ENCODE data around the gene TUBB.
A peak's percentile ranks its signal among the peaks of the same experiment; 100 is the strongest.
"Not testable (repeated sequence)": the region's sequence is repeated elsewhere in the genome, so short reads cannot be mapped to it uniquely, and the experiment has no call there.

The TUBB gene

GRCh38 chr6:30720738-30721197 is 616 bp downstream of the TUBB start:
- no peak for TF ChIP-seq ZNF274 (IDR thresholded peaks at IDR 0.05; ENCODE audit: low read depth, low read length)
- peak overlapping the region; percentile 94 for H3K4me3 ChIP-seq (ENCODE audit: low read length)

DNA sequence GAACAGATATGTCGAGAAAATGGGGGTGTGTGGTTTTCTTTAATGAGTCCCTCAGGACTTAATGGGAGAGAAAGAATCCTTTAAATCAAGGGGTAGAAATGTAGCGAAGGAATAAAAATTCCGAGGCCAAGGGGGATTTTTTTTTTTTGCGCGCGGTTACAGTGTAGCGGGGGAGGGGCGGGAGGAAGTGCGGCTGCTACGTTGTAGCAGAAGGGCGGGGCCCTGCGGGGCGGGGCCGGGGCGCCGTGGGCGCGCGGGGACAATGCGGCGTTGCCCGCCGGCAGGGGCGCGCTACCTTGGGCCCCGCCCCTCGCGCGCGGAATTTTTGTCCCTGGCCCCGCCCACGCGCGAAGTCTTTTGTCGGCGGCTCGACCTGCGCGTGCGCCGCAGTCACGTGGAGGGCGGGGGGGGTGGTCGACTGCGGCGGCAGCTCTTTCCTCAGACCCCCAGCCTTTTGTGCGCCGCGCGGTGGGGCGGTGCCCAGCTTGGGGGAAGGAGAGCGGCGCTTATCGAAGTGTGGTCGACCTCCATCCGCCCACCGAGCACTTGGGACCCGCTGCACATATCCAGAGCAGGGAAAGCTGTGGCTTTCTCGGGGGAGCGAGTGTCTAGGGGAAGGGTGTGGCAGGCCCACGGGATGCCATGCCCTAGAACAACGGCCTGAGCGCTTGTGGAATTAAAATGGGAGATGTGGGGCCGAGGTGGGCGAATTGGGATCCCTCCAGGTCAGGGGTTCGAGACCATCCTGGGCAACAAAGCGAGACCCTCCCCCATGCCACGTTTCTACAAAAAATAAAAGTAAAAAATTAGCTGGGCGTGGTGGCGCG is 1.3 kb downstream of the TUBB start:
- peak overlapping the region; percentile 94 for H3K4me3 ChIP-seq (ENCODE audit: low read length)
- no peak for TF ChIP-seq ZNF274 (IDR thresholded peaks at IDR 0.05; ENCODE audit: low read depth, low read length)

DNA sequence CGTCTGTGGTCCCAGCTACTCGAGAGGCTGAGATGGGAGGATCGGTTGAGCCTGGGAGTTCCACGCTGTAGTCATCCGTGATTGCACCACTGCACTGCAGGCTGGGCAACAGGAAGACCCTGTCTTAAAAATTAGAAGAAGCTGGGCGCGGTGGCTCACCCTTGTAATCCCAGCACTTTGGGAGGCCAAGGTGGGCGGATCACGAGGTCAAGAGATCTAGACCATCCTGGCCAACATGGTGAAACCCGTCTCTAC is 1.8 kb downstream of the TUBB start:
- peak overlapping the region; percentile 86 for H3K4me3 ChIP-seq (ENCODE audit: low read length)

DNA sequence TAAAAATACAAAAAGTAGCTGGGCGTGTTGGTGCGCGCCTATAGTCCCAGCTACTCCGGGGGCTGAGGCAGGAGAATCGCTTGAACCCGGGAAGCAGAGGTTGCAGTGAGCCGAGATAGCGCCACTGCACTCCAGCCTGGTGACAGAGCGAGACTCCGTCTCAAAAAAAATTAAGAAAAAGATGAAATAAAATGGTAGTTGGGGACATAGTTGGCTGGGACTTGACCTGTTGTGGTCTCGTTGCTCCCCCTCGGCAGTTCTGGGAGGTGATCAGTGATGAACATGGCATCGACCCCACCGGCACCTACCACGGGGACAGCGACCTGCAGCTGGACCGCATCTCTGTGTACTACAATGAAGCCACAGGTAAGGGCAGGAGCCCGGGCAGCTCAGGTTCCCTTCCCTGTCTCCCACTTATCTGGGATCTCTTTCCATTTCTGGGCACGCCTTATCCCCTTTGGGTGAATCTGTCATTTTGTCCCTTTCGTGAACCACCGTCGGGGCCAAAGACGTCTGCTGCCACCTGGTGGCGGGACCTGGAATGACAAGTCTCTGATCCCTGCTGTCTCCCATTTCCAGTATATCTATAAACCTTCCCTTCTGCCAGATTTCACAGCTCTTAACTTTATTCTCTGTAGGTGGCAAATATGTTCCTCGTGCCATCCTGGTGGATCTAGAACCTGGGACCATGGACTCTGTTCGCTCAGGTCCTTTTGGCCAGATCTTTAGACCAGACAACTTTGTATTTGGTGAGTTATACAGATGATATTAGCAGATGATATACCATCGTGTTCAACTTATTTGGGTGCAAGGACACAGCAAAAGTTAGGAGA is 2.3 kb downstream of the TUBB start:
- TF ChIP-seq ZNF274 (IDR thresholded peaks at IDR 0.05; ENCODE audit: low read depth, low read length), result no peak
- peak overlapping the region; percentile 86 for H3K4me3 ChIP-seq (ENCODE audit: low read length)

DNA sequence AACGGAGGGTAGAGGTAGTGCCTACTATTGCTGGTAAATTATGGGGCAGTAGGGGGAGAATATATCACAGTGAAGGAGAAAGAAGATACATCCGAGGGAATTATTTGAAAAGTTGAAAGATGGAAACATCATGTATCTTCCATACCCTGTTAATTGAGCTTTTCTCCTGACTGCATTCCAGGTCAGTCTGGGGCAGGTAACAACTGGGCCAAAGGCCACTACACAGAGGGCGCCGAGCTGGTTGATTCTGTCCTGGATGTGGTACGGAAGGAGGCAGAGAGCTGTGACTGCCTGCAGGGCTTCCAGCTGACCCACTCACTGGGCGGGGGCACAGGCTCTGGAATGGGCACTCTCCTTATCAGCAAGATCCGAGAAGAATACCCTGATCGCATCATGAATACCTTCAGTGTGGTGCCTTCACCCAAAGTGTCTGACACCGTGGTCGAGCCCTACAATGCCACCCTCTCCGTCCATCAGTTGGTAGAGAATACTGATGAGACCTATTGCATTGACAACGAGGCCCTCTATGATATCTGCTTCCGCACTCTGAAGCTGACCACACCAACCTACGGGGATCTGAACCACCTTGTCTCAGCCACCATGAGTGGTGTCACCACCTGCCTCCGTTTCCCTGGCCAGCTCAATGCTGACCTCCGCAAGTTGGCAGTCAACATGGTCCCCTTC is 3.1 kb downstream of the TUBB start:
- H3K4me3 ChIP-seq (ENCODE audit: low read length), result peak overlapping the region; percentile 86; the same call in 1 of the 2 replicates

GRCh38 chr6:30723843-30724741 is 3.9 kb downstream of the TUBB start:
- not testable (repeated sequence) for H3K4me3 ChIP-seq (ENCODE audit: low read length)

DNA sequence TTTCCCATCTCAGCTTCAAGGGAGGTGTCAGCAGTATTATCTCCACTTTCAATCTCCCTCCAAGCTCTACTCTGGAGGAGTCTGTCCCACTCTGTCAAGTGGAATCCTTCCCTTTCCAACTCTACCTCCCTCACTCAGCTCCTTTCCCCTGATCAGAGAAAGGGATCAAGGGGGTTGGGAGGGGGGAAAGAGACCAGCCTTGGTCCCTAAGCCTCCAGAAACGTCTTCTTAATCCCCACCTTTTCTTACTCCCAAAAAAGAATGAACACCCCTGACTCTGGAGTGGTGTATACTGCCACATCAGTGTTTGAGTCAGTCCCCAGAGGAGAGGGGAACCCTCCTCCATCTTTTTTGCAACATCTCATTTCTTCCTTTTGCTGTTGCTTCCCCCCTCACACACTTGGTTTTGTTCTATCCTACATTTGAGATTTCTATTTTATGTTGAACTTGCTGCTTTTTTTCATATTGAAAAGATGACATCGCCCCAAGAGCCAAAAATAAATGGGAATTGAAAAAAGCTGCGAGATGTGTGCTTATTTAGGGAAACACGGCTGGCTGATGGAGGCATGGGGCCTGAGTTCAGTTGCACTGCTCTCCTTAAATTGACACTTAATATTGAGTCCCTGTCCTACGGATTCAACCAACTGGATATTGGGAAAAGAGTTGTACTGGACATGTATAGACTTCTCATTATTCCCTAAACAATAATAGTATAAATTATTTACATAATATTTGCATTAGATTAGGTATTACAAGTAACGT is 4.9 kb downstream of the TUBB start:
- TF ChIP-seq ZNF274 (IDR thresholded peaks at IDR 0.05; ENCODE audit: low read depth, low read length), result no peak
- H3K4me3 ChIP-seq (ENCODE audit: low read length), result no peak overlapping the region

DNA sequence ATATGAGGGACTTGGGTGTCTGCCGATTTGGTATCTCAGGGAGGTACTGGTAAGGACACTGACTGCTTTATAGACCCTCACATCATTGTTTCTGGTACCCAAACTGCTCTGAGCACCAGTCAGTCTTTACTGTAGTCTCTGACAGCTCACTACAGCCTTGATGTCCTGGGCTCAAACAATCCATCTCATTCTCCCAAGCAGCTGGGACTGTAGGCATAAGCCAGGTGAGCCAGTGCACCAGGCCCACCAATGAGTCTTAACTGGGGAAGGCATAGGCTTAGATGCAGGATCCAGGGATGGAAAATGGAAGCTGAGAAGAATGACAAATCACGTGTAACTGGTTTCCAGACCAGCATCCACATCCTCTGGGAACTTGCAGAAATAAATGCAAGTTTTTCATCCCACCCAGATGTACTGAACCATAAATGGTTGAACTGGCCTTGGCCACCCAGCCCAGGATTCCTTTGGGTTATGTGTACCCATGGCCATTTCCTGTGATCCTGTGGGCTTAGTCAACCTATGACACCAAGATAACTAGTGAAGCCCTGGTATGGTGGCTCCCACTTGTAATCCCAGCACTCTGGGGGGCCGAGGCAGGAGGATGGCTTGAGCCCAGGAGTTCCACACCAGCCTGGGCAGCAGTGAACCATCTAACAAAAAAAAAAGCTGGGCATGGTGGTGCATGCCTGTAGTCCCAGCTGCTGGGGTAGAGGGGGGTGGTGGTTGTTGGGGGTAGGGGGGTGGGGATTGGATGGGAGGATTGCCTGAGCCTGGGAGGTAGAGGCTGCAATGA is 5.8 kb downstream of the TUBB start:
- TF ChIP-seq ZNF274 (IDR thresholded peaks at IDR 0.05; ENCODE audit: low read depth, low read length), result no peak
- H3K4me3 ChIP-seq (ENCODE audit: low read length), result no peak overlapping the region

DNA sequence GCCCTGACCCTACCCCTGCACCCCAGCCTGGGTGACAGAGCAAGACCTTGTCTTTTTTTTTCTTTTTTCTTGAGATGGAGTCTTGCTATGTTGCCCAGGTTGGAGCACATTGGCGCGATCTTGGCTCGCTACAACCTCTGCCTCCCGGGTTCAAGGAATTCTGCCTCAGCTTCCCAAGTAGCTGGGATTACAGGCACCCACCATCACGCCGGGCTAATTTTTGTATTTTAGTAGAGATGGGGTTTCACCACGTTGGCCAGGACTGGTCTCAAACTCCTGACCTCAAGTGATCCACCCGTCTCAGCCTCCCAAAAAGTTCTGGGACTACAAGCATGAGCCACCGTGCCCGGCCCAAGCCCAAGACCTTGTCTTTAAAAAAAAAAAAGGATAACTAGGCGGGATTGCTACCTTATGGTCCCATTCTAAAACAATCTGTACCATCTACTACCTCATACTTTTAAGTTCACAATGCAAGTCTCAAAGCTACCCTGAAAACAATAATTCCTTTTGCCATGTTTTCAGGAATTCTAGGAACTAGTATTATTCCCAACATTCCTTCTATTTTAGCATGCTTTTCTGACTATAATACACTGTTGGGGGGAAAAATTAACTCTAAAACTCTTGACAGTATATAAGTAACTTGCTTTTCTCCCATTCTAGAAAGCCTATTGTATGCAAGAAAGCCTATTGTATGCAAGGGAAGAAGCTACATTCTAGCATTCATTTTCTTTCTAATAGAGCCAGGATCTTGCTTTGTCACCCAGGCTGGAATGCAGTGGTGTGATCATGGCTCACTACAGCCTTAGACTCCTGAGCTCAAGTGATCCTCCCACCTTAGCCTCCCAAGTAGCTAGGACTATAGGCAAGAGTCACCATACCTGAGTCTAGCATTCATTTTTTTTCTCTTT is 6.6 kb downstream of the TUBB start:
- TF ChIP-seq ZNF274 (IDR thresholded peaks at IDR 0.05; ENCODE audit: low read depth, low read length), result no peak

DNA sequence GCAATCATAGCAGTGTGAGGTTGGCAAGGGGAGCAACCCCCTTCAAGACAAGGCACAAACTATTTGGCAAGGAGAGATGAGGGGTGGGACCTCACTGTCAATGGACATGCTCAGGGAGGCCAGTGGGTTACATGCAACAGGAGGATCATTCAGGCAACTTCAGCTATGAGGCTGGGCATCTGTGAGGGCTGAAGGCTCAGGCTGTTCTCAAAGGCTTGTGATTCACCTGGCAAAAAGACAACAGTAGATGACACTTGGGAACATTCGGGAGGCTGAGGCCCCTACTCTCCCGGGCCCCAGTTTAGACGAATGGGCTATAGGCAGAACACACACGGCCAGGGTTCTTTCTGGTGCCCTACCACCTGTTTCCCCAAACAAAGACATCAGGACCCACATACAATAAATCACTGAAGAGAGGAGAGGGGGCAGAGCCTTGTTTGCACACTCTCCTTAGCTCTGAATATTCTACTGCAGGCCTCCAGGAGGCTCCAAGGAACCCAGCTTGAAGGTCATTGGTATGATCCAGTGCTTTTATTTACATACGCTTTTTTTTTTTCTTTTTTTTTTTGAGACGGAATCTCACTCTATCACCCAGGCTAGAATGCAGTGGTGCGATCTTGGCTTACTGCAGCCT is 7.9 kb downstream of the TUBB start:
- no peak overlapping the region for H3K4me3 ChIP-seq (ENCODE audit: low read length)
- TF ChIP-seq ZNF274 (IDR thresholded peaks at IDR 0.05; ENCODE audit: low read depth, low read length), result no peak

More for the DNA sequence above, 6.6 kb downstream of the TUBB start:
- H3K4me3 ChIP-seq (ENCODE audit: low read length), result no peak overlapping the region

Measured in GM08714 (cell line).